GM10266 (cell line): ENCODE results near the gene TMEM250.

Experiments used
- DNase-seq: peaks from one replicate; pipeline ENCODE4 v3.0.0; 2012; ENCODE audit errors: extremely low spot score
- CTCF ChIP-seq: IDR thresholded peaks from 2 replicates; pipeline ENCODE4 v1.5.1; 2012; ENCODE audit warnings: mild to moderate bottlenecking, low read depth; ENCODE audit not compliant: control insufficient read depth, insufficient read depth; ENCODE audit errors: missing control alignments

TMEM250 gene

DNA sequence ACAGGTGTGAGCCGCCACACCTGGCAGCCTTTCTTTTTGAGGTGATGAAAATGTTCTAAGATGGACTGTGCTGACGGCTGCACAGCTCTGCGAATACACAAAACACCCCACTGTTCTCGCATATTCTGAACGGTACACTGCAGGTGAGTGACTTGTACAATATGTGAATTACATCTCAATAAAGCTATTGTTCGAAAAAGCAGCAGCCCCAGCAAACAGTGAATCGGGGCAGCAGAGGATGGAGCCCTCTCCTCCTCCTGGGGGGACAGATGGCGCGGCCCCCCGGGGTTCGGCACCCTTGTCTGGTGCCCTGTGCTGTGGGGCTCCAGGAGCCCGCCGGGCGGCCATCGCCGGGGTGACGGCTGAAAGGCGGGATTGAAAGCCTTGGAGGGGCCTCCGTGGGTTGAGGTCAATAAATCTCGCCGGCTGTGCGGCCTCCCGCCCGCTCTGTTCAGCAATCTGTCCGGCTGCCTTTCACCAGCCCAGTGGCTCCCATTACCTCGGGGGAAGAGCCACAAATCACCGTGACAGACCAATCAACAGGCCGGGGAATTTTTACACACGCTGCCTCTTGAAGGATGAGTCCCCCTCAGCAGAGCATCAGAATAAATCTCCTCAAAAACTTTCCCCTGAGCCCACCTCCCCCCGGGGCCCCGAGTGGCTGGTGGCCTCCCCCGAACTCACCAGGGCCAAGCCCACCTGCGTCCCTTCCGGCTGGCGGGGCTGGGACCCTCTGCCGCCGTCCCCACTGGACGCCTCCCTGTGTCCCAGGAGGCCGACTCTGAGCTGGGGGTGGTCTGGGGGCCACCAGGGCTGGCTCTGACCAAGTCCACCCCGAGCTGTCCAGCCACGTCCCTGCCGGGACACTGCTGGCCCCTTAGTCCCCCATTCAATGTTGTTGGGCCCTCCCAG, 37.8 kb upstream of the TMEM250 start:
- no peak for DNase-seq
- TF ChIP-seq CTCF, result no peak

GRCh38 chr9:136155576-136155975, 36.9 kb upstream of the TMEM250 start:
- TF ChIP-seq CTCF, result no peak
- no peak for DNase-seq

DNA sequence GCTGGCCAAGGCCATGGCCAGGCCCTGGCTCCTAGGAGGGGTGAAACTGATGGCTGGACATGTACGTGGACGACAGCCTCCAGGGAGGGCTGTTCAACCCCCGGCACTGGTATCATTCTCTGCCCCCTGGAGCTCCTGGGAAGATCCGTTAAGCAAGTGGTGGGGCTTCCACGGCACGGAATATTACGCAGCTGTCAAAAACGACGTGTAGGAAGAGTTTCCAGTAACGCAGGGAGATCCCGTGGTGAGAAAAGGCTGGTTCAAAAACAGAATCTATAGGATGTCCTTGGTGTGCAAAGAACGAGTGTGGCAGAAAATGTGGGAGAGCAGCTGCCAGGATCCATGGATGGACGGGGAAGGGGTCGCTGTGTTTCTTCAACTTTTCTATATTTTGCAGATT, 36.3 kb upstream of the TMEM250 start:
- no peak for TF ChIP-seq CTCF
- no peak for DNase-seq

DNA sequence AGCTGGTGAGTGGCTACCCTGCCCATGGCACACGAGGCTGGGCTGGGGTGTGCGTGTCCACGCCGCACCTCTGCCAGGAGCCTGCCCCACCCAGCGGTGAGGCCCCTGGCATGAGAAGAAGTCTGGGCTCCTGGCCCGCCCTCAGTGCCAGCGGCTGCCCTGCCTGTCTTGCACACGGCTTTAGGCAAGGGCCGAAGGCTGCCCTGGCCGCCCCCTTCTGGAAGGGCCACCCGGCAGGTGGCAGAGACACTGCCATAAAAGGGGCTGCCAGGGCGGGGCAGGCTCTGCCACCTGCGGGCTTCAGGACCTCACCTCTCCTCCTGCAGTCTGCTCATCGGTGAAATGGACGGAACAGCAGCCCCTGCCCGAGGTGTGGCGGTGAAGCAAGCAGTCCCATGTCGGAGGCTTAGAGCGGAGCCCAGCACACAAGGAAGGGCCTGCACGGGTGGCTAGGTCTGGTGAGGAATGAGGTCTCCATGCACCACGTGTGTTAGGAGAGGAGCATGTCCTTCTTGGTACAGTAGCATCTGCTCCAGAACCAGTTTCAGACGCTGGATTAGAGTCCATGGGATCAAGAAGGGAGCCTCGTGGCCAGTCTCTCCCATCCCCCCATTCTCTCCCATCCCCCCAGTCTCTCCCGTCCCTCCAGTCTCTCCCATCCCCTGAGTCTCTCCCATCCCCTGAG, 34.8 kb upstream of the TMEM250 start:
- no peak for DNase-seq

DNA sequence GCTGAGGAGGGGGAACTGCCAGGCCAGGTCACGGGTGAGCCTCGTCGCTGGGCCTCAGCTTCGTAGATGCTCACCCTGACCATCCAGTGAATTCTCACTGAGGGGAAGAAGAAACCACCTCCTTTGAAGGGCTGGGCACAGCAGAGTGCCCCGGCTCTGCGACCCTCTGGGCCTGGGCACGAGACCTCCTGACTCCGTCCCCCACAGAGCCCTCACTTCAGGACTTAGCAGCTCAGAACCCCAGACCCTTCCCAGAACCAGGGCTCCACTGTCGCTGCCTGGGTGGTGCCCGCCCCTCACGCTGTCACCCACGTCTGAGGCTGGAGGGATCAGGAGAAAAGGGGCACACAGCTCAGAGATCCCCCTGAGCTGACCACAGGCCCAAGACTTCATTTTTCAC, 34.3 kb upstream of the TMEM250 start:
- no peak for DNase-seq
- no peak for TF ChIP-seq CTCF

More for the DNA sequence above, 34.8 kb upstream of the TMEM250 start:
- TF ChIP-seq CTCF, result no peak

DNA sequence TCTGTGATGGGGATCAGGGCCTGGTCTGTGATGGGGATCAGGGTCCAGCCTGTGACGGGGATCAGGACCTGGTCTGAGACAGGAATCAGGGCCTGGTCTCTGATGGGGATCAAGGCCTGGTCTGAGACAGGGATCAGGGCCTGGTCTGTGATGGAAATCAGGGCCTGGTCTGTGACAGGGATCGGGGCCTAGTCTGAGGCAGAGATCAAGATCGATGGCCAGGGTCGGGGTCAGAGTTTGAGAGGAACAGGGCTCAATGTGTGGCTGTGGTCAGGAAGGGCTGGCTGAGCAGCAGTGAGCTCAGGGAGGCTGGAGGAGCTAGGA, 33.8 kb upstream of the TMEM250 start:
- DNase-seq, result no peak
- TF ChIP-seq CTCF, result no peak
